ENCODE data around the gene PCLAF. TPM values are rescaled to one million over a fixed set of nuclear protein-coding genes. Genes with fewer than 3 reads are reported as not detected.
"Not testable (repeated sequence)": the region's sequence is repeated elsewhere in the genome, so short reads cannot be mapped to it uniquely, and the experiment has no call there.

The PCLAF gene
- polyA plus RNA-seq, 4 donors = 42.2 to 59.4 (median 52.7) TPM

DNA sequence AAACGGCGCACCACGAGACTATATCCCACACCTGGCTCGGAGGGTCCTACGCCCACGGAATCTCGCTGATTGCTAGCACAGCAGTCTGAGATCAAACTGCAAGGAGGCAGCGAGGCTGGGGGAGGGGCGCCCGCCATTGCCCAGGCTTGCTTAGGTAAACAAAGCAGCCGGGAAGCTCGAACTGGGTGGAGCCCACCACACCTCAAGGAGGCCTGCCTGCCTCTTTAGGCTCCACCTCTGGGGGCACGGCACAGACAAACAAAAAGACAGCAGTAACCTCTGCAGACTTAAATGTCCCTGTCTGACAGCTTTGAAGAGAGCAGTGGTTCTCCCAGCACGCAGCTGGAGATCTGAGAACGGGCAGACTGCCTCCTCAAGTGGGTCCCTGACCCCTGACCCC lies 54.3 kb downstream of the PCLAF start:
- not testable (repeated sequence) for DNase-seq (ENCODE audit: low read depth in 4 of 4, low spot score in 2 of 4)

DNA sequence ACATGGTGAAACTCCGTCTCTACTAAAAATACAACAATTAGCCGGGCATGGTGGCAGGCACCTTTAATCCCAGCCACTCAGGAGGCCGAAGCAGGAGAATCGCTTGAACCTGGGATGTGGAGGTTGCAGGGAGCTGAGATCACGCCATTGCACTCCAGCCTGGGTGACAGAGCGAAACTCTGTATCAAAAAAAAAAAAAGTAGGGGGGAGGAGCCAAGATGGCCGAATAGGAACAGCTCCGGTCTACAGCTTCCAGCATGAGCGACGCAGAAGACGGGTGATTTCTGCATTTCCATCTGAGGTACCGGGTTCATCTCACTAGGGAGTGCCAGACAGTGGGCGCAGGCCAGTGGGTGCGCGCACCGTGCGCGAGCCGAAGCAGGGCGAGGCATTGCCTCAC lies 54.8 kb downstream of the PCLAF start:
- DNase-seq (ENCODE audit: low read depth in 4 of 4, low spot score in 2 of 4) = not testable (repeated sequence)

DNA sequence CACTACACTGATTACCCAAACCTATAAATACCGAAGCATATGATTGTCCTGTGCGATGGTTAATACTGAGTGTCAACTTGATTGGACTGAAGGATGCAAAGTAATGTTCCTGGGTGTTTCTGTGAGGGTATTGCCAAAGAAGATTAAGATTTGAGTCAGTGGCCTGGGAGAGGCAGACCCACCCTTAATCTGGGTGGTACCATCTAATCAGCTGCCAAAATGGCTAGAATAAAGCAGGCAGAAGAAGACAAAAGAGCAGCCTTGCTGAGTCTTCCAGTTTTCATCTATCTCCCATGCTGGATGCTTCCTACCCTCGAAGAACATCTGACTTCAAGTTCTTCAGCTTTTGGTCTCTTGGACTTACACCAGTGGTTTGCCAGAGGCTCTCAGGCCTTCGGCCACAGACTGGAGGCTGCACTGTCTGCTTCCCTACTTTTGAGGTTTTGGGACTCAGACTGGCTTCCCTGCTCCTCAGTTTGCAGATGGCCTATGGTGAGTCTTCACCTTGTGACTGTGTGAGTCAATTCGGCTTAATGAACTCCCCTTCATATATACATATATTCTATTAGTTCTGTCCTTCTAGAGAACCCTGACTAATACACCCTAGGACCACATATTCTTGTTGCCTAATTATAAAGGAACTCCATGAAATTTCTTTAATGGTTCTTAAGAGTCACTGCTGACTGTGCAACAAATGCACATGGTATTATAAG lies 56.9 kb downstream of the PCLAF start:
- no peak for DNase-seq (ENCODE audit: low read depth in 4 of 4, low spot score in 2 of 4)

DNA sequence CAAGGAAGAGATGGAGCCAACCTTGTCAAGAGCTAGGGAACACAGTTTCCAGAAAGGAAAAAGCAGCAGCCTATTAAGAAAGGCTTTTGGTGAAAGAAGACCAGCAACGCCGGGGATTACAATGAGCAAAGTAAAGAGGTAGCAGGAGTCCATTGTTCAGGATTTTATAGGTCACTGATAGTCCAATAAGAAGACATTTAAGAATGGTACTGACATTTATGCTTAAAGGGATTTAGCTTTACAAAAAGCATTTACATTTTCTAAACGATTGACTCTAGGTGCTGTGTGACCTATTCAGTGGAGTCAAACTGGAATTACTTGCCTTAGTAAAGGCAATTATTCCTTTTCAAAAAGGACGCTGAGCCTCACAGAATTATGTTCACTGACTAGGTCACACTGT lies 66.0 kb downstream of the PCLAF start:
- no peak for DNase-seq (ENCODE audit: low read depth in 4 of 4, low spot score in 2 of 4)

DNA sequence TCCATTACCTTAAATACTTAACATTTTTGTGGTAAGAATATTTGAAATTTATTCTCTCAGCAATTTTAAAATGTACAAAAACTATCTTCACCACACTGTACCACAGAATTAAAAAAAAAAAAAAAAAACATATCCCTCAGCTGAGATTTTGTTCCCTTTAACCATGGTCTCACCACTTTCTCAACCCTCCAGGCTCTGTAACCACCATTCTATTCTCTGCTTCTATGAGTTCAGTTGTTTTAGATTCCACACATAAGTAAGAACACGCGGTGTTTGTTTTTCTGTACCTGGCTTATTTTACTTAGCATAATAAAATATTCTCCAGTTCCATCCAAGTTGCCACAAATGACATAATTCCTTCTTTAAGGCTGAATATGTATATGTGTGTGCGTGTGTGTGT lies 66.8 kb downstream of the PCLAF start:
- no peak for DNase-seq (ENCODE audit: low read depth in 4 of 4, low spot score in 2 of 4)

Other genes with a start within 250 kb of the PCLAF start
- 1 to 10 TPM; 1.1 to 2.7 (median 1.9) TPM for gene SNX22, start 229.7 kb downstream of the PCLAF start, polyA plus RNA-seq (ENCODE audit: insufficient read length in 4 of 4)
- 100 to 1,000 TPM; 530 to 655 (median 552) TPM for gene PPIB, start 218.4 kb downstream of the PCLAF start, polyA plus RNA-seq (ENCODE audit: insufficient read length in 4 of 4)
- gene CSNK1G1, start 25.3 kb downstream of the PCLAF start, polyA plus RNA-seq (ENCODE audit: insufficient read length in 4 of 4) = 10 to 100 TPM; 16.6 to 22.6 (median 21.5) TPM
- gene TRIP4, start 6.4 kb upstream of the PCLAF start, polyA plus RNA-seq (ENCODE audit: insufficient read length in 4 of 4) = 10 to 100 TPM; 34.7 to 51.5 (median 42.0) TPM
- gene ZNF609, start 79.1 kb upstream of the PCLAF start, polyA plus RNA-seq (ENCODE audit: insufficient read length in 4 of 4) = 10 to 100 TPM; 32.4 to 40.9 (median 34.0) TPM